Activated T-helper 1 cell treated with Interleukin-2 at 50 U/mL for 16 hours (primary cell): Measurements from ENCODE around the gene NTMT1.

Experiments
- DNase-seq: peaks from one replicate; pipeline ENCODE4 v3.0.0-alpha.2; 2020; ENCODE audit warnings: low read depth

The NTMT1 gene

GRCh38 chr9:129679537-129679936, 53.6 kb downstream of the NTMT1 start:
- DNase-seq, result no peak

GRCh38 chr9:129681924-129682323, 56.0 kb downstream of the NTMT1 start:
- no peak for DNase-seq

- no peak for DNase-seq
These were observed 56.4 kb downstream of the NTMT1 start for GRCh38 chr9:129682381-129682780.

GRCh38 chr9:129685220-129685932, 59.4 kb downstream of the NTMT1 start:
- DNase-seq, result no peak
